GM12878 (cell line): Measurements from ENCODE around the gene ZNF689. TPM values are rescaled to one million over a fixed set of nuclear protein-coding genes. Genes with fewer than 3 reads are reported as not detected.

Experiments
- CREB1 ChIP-seq: IDR thresholded peaks from 2 replicates; pipeline ENCODE4 v1.6.1; 2012; ENCODE audit warnings: low read depth, mild to moderate bottlenecking, inconsistent platforms
- CUX1 ChIP-seq: IDR thresholded peaks from 2 replicates; pipeline ENCODE4 v1.6.1; 2012; ENCODE audit warnings: improper control_type of control experiment, low read depth, low read length; ENCODE audit not compliant: insufficient replicate concordance
- E4F1 ChIP-seq: fragments of 450-650 bp; IDR thresholded peaks from 2 replicates; pipeline ENCODE4 v1.6.1; 2018; ENCODE audit warnings: borderline replicate concordance, mild to moderate bottlenecking; ENCODE audit not compliant: partially characterized antibody
- FOXK2 ChIP-seq: fragments of 450-650 bp; IDR thresholded peaks from 2 replicates; pipeline ENCODE4 v1.6.1; 2017; ENCODE audit warnings: mild to moderate bottlenecking, moderate library complexity
- RELB ChIP-seq: fragments of 450-650 bp; IDR thresholded peaks from 2 replicates; pipeline ENCODE4 v1.6.1; 2017; ENCODE audit warnings: low read depth, mild to moderate bottlenecking, moderate library complexity
- SIN3A ChIP-seq: IDR thresholded peaks from 2 replicates; pipeline ENCODE4 v1.6.1; 2012; ENCODE audit warnings: low read depth, low read length, improper control_type of control experiment
- SP1 ChIP-seq: IDR thresholded peaks from one replicate; pipeline ENCODE4 v1.6.1; 2011; ENCODE audit warnings: low read depth, low read length
- STAT3 ChIP-seq: IDR thresholded peaks from 2 replicates; pipeline ENCODE4 v1.6.1; 2011; ENCODE audit warnings: low read depth, low read length, improper control_type of control experiment
- TCF12 ChIP-seq: IDR thresholded peaks from 2 replicates; pipeline ENCODE4 v1.6.1; 2011; ENCODE audit warnings: low read depth, mild to moderate bottlenecking, low read length
- polyA plus RNA-seq, 11 experiments: library from polyadenylated mRNA; depleted of rRNA in 4 of 11; unstranded in 6 of 11; stranded (reverse) in 5 of 11; fragments of >200 nt; fragmentation: Nextera tagmentation in 4 of 11; fragmentation: Illumina TruSeq in 1 of 11; extraction: Ambion mirVana in 4 of 11; extraction: Trizol in 1 of 11; gene quantifications; 1 replicate in 1 of 11; 2 replicates in 10 of 11; pipeline versions ENCODE4 v1.2.1 to v1.2.3, GENCODE V29; 2011 to 2016; ENCODE audit warnings: inconsistent platforms in 2 of 11, missing spikeins in 2 of 11, low read depth in 1 of 11
- total RNA-seq, 4 experiments: library from RNA; depleted of rRNA in 3 of 4; stranded (reverse); fragments of >200 nt in 3 of 4; fragmentation: Illumina TruSeq in 1 of 4; extraction: Trizol in 1 of 4; gene quantifications; 2 replicates each; pipeline versions ENCODE4 v1.2.1 to v1.2.3, GENCODE V29; 2013 to 2021
- TF ChIP-seq, protein P1 (sequence below): fragments of 150-350 bp; IDR thresholded peaks from 2 replicates; pipeline ENCODE4 v1.6.1; 2016; ENCODE audit warnings: low read depth, low read length
- TF ChIP-seq, protein P2 (sequence below): IDR thresholded peaks from 2 replicates; pipeline ENCODE4 v1.6.1; 2012; ENCODE audit warnings: mild to moderate bottlenecking, low read depth, low read length

Gene ZNF689
- total and polyA plus RNA-seq, 10 of the 15 experiments (the other 5 are each of a cell fraction or from before 2014, with no cell fraction given): 4.7 to 13.2 (median 8.5) TPM

DNA sequence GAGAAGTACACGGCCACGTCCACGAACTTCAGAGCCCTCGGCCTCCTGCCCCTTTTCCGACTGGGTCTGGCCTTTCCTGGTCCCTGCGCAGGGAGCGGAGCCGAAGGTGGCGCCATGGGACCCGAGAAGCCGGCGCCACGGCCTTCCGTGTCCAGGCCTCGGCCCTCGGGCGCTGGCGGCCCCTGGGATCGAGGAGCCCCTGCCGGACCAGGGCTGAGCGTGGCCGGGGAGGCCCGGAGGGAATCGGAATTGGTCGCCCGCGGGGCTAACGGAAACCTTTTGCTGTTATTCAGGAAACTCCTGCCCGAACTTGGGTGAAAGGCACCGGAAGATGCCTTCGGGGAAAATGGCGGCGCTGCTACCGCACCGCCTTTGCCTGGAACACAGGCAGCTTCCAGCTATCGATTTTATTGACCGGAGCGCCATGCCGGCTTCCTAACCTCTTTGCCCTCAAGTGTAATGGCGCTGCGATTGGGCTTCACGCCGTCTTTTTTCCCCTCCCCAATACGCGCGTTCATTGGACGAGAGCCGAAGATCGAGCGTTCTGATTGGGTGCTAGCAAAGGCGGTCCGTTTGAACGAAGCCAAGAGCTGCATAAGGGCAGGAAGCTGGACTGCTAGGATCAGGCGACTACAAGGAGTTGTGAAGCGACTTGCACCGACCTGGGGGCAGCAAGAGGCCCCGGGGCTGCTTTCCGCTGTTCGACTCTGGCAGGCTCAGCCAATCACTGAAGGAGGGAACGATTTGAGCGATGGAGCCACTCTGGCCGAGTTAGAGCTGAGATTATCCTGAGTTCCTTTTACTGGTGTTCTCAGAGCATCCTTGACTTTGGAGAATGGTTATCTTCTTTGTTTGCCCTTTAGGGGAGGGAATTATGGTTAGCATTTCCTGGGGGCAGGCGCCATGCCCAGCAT lies at the start of gene ZNF689 (continued):
- TF ChIP-seq SP1: peak; percentile 100
- TF ChIP-seq SIN3A: peak; percentile 73; the same call in 1 of the 2 replicates
- TF ChIP-seq FOXK2: no peak
- TF ChIP-seq, protein P1, sequence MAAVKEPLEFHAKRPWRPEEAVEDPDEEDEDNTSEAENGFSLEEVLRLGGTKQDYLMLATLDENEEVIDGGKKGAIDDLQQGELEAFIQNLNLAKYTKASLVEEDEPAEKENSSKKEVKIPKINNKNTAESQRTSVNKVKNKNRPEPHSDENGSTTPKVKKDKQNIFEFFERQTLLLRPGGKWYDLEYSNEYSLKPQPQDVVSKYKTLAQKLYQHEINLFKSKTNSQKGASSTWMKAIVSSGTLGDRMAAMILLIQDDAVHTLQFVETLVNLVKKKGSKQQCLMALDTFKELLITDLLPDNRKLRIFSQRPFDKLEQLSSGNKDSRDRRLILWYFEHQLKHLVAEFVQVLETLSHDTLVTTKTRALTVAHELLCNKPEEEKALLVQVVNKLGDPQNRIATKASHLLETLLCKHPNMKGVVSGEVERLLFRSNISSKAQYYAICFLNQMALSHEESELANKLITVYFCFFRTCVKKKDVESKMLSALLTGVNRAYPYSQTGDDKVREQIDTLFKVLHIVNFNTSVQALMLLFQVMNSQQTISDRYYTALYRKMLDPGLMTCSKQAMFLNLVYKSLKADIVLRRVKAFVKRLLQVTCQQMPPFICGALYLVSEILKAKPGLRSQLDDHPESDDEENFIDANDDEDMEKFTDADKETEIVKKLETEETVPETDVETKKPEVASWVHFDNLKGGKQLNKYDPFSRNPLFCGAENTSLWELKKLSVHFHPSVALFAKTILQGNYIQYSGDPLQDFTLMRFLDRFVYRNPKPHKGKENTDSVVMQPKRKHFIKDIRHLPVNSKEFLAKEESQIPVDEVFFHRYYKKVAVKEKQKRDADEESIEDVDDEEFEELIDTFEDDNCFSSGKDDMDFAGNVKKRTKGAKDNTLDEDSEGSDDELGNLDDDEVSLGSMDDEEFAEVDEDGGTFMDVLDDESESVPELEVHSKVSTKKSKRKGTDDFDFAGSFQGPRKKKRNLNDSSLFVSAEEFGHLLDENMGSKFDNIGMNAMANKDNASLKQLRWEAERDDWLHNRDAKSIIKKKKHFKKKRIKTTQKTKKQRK: no peak
- peak; percentile 75 for TF ChIP-seq RELB
- TF ChIP-seq TCF12: no peak
- no peak for TF ChIP-seq STAT3
- TF ChIP-seq, protein P2, sequence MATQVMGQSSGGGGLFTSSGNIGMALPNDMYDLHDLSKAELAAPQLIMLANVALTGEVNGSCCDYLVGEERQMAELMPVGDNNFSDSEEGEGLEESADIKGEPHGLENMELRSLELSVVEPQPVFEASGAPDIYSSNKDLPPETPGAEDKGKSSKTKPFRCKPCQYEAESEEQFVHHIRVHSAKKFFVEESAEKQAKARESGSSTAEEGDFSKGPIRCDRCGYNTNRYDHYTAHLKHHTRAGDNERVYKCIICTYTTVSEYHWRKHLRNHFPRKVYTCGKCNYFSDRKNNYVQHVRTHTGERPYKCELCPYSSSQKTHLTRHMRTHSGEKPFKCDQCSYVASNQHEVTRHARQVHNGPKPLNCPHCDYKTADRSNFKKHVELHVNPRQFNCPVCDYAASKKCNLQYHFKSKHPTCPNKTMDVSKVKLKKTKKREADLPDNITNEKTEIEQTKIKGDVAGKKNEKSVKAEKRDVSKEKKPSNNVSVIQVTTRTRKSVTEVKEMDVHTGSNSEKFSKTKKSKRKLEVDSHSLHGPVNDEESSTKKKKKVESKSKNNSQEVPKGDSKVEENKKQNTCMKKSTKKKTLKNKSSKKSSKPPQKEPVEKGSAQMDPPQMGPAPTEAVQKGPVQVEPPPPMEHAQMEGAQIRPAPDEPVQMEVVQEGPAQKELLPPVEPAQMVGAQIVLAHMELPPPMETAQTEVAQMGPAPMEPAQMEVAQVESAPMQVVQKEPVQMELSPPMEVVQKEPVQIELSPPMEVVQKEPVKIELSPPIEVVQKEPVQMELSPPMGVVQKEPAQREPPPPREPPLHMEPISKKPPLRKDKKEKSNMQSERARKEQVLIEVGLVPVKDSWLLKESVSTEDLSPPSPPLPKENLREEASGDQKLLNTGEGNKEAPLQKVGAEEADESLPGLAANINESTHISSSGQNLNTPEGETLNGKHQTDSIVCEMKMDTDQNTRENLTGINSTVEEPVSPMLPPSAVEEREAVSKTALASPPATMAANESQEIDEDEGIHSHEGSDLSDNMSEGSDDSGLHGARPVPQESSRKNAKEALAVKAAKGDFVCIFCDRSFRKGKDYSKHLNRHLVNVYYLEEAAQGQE: no peak
- TF ChIP-seq CREB1: peak; percentile 71
- no peak for TF ChIP-seq CUX1
- peak; percentile 91 for TF ChIP-seq E4F1
